ENCODE measurements around the gene PDK4. TPM values are rescaled to one million over a fixed set of nuclear protein-coding genes. Genes with fewer than 3 reads are reported as not detected.

Gene PDK4
- total and polyA plus RNA-seq, 2 of the 13 experiments (the other 11 are each of a cell fraction or from before 2014, with no cell fraction given) = 0.04 TPM; not detected in 1

DNA sequence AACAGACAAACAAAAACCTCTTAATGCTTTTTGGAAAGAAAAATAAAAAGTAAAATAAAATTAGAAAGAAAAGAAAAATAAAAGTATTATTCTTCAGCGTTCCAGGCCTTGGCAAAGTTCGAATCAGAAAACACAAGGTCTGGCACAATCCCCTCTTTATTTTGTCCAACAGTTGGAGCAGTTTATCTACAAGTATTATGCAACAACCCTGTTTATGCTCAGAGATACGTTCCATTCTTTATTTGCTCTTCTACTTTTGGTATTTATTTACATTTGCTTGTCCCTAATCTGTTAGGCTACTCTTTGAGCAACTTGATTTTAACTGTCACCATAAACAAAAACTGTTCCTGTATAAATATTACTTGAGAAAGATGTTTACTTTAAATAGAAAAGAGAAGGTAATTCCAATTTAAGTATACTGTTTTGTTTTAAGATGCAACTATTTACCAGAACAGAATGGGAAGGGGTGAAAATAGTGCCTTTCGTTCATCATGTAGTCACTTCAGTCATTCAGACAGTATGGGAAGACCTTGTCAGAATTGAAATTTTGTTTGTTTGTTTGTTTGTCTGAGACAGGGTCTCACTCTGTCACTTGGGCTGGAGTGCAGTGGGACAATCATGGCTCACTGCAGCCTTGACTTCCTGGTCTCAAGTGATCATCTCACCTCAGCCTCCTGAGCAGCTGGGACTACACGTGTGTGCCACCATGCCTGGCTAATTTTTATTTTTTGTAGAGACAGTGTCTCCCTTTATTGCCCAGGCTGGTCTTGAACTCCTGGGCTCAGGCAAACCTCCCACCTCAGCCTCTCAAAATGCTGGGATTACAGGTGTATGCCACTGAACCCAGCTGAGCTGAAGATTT lies 5.7 kb downstream of the PDK4 start (continued):
- TF ChIP-seq, protein P1, sequence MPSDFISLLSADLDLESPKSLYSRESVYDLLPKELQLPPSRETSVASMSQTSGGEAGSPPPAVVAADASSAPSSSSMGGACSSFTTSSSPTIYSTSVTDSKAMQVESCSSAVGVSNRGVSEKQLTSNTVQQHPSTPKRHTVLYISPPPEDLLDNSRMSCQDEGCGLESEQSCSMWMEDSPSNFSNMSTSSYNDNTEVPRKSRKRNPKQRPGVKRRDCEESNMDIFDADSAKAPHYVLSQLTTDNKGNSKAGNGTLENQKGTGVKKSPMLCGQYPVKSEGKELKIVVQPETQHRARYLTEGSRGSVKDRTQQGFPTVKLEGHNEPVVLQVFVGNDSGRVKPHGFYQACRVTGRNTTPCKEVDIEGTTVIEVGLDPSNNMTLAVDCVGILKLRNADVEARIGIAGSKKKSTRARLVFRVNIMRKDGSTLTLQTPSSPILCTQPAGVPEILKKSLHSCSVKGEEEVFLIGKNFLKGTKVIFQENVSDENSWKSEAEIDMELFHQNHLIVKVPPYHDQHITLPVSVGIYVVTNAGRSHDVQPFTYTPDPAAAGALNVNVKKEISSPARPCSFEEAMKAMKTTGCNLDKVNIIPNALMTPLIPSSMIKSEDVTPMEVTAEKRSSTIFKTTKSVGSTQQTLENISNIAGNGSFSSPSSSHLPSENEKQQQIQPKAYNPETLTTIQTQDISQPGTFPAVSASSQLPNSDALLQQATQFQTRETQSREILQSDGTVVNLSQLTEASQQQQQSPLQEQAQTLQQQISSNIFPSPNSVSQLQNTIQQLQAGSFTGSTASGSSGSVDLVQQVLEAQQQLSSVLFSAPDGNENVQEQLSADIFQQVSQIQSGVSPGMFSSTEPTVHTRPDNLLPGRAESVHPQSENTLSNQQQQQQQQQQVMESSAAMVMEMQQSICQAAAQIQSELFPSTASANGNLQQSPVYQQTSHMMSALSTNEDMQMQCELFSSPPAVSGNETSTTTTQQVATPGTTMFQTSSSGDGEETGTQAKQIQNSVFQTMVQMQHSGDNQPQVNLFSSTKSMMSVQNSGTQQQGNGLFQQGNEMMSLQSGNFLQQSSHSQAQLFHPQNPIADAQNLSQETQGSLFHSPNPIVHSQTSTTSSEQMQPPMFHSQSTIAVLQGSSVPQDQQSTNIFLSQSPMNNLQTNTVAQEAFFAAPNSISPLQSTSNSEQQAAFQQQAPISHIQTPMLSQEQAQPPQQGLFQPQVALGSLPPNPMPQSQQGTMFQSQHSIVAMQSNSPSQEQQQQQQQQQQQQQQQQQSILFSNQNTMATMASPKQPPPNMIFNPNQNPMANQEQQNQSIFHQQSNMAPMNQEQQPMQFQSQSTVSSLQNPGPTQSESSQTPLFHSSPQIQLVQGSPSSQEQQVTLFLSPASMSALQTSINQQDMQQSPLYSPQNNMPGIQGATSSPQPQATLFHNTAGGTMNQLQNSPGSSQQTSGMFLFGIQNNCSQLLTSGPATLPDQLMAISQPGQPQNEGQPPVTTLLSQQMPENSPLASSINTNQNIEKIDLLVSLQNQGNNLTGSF (CRISPR knock-in tag; IDR thresholded peaks at IDR 0.05) = no peak
- no peak for TF ChIP-seq ZNF350 (CRISPR knock-in tag; IDR thresholded peaks at IDR 0.05; ENCODE audit: borderline replicate concordance, low read depth)
- TF ChIP-seq, protein P2, sequence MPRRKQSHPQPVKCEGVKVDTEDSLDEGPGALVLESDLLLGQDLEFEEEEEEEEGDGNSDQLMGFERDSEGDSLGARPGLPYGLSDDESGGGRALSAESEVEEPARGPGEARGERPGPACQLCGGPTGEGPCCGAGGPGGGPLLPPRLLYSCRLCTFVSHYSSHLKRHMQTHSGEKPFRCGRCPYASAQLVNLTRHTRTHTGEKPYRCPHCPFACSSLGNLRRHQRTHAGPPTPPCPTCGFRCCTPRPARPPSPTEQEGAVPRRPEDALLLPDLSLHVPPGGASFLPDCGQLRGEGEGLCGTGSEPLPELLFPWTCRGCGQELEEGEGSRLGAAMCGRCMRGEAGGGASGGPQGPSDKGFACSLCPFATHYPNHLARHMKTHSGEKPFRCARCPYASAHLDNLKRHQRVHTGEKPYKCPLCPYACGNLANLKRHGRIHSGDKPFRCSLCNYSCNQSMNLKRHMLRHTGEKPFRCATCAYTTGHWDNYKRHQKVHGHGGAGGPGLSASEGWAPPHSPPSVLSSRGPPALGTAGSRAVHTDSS (CRISPR knock-in tag; conservative IDR thresholded peaks at IDR 0.05) = no peak
- no peak for TF ChIP-seq RNF2 (conservative IDR thresholded peaks at IDR 0.05; ENCODE audit: low read depth)
- no peak for TF ChIP-seq ZNF607 (CRISPR knock-in tag; IDR thresholded peaks at IDR 0.05; ENCODE audit: borderline replicate concordance)
- no peak for TF ChIP-seq GZF1 (CRISPR knock-in tag; IDR thresholded peaks at IDR 0.05)
- TF ChIP-seq, protein P3, sequence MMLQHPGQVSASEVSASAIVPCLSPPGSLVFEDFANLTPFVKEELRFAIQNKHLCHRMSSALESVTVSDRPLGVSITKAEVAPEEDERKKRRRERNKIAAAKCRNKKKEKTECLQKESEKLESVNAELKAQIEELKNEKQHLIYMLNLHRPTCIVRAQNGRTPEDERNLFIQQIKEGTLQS (CRISPR knock-in tag; IDR thresholded peaks at IDR 0.05) = no peak
- peak; percentile 56; the same call in 1 of the 2 replicates for TF ChIP-seq SIX4 (CRISPR knock-in tag; IDR thresholded peaks at IDR 0.05)
- TF ChIP-seq, protein P4, sequence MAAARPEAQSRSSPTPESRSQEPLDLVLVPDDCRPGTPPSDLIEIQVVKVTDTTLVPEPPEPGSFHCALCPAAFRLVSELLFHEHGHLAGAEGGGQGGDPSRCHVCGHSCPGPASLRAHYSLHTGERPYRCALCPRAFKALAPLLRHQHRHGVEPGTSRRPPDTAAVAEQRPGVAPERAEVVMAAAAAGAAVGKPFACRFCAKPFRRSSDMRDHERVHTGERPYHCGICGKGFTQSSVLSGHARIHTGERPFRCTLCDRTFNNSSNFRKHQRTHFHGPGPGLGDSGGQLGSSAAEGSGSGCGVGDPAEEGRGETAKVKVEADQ (CRISPR knock-in tag; IDR thresholded peaks at IDR 0.05; ENCODE audit: borderline replicate concordance) = no peak
- TF ChIP-seq ZFP90 (CRISPR knock-in tag; IDR thresholded peaks at IDR 0.05; ENCODE audit: borderline replicate concordance) = no peak
- TF ChIP-seq ZNF496 (CRISPR knock-in tag; IDR thresholded peaks at IDR 0.05; ENCODE audit: insufficient replicate concordance) = no peak
- TF ChIP-seq SRF (IDR thresholded peaks at IDR 0.05; ENCODE audit: low read depth, low read length) = no peak
- TF ChIP-seq ZNF550 (CRISPR knock-in tag; IDR thresholded peaks at IDR 0.05; ENCODE audit: borderline replicate concordance) = no peak
- TF ChIP-seq POGZ (CRISPR knock-in tag; IDR thresholded peaks at IDR 0.05) = peak; percentile 44; the same call in 1 of the 2 replicates
- no peak for TF ChIP-seq ZNF282 (IDR thresholded peaks at IDR 0.05; ENCODE audit: partially characterized antibody)
- no peak for TF ChIP-seq POLR2AphosphoS5 (IDR thresholded peaks at IDR 0.05; ENCODE audit: low read depth, low read length)
- TF ChIP-seq GTF2F1 (IDR thresholded peaks at IDR 0.05; ENCODE audit: low read length) = no peak
- TF ChIP-seq ZBTB8A (CRISPR knock-in tag; IDR thresholded peaks at IDR 0.05; ENCODE audit: borderline replicate concordance, low read depth) = no peak
- TF ChIP-seq TAF15 (IDR thresholded peaks at IDR 0.05; ENCODE audit: low read depth, low read length, poor library complexity, severe bottlenecking) = no peak
- TF ChIP-seq, protein P5, sequence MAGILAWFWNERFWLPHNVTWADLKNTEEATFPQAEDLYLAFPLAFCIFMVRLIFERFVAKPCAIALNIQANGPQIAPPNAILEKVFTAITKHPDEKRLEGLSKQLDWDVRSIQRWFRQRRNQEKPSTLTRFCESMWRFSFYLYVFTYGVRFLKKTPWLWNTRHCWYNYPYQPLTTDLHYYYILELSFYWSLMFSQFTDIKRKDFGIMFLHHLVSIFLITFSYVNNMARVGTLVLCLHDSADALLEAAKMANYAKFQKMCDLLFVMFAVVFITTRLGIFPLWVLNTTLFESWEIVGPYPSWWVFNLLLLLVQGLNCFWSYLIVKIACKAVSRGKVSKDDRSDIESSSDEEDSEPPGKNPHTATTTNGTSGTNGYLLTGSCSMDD (CRISPR knock-in tag; IDR thresholded peaks at IDR 0.05) = no peak
- TF ChIP-seq ZNF619 (CRISPR knock-in tag; IDR thresholded peaks at IDR 0.05) = no peak
